ENCODE measurements around the gene ACTR10. TPM values are rescaled to one million over a fixed set of nuclear protein-coding genes. Genes with fewer than 3 reads are reported as not detected.

The ACTR10 gene
- total and polyA plus RNA-seq, 2 of the 8 experiments (the other 6 are each of a cell fraction or from before 2014, with no cell fraction given), result 15.4 to 34.6 TPM

DNA sequence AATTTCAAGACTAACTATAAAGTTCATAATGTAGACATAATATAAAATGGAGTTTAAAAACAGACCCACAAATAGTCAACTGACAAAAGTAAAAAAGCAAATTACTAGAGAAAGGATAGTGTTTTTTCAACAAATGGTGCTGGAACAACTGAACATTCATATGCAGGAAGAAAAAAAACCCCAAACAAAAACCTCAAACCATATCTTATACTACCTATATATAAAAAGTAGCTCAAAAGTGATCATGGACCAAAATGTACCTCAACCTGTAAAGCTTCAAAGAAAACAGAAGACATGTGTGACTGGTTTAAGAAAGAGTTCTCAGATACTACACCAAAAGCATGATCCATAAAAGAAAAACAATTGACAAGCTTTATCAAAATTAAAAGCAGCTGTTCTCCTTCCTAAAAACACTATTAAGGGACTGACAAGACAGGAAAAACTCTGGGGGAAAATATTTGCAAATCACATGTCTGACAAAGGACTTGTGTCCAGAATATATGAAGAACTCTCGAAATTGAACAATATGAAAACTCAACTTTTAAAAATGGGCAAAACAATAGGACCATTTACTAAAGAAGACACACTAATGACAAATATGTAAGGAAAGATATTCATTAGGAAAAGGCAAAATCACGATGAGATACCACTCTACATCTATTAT lies 75.7 kb downstream of the ACTR10 start (continued):
- TF ChIP-seq, protein P1, sequence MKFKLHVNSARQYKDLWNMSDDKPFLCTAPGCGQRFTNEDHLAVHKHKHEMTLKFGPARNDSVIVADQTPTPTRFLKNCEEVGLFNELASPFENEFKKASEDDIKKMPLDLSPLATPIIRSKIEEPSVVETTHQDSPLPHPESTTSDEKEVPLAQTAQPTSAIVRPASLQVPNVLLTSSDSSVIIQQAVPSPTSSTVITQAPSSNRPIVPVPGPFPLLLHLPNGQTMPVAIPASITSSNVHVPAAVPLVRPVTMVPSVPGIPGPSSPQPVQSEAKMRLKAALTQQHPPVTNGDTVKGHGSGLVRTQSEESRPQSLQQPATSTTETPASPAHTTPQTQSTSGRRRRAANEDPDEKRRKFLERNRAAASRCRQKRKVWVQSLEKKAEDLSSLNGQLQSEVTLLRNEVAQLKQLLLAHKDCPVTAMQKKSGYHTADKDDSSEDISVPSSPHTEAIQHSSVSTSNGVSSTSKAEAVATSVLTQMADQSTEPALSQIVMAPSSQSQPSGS (IDR thresholded peaks at IDR 0.05; ENCODE audit: low read length), result no peak
- TF ChIP-seq GTF2F1 (IDR thresholded peaks at IDR 0.05; ENCODE audit: borderline replicate concordance, low read depth, low read length) (no peak), RBBP5 (IDR thresholded peaks at IDR 0.05; ENCODE audit: borderline replicate concordance, low read depth, low read length) (no peak), CEBPB (IDR thresholded peaks at IDR 0.05; ENCODE audit: low read depth, low read length) (no peak)
- TF ChIP-seq, protein P2, sequence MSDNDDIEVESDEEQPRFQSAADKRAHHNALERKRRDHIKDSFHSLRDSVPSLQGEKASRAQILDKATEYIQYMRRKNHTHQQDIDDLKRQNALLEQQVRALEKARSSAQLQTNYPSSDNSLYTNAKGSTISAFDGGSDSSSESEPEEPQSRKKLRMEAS (IDR thresholded peaks at IDR 0.05), result no peak
